Measurements from ENCODE around the gene OR2T29.
"Not testable (repeated sequence)": the region's sequence is repeated elsewhere in the genome, so short reads cannot be mapped to it uniquely, and the experiment has no call there.

DNA sequence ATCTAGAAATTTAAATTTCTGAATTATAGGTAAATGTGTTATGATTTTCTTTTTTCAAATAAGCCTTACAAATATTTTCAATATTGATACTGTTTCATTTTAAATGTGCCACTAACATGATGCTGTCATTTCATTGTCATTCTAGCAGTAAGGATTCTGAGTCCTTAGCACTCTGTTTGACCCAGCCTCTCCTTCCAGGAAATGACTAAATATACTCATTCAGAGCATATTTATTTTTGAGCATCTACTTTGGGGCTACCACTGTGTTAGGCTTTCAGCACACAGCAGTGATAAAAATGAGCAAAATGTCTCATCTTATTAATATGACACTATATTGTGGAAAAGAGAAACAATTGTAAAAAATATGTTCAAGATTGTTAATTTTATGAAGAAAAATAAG, 52.4 kb downstream of the OR2T29 start:
- TF ChIP-seq, protein P1, sequence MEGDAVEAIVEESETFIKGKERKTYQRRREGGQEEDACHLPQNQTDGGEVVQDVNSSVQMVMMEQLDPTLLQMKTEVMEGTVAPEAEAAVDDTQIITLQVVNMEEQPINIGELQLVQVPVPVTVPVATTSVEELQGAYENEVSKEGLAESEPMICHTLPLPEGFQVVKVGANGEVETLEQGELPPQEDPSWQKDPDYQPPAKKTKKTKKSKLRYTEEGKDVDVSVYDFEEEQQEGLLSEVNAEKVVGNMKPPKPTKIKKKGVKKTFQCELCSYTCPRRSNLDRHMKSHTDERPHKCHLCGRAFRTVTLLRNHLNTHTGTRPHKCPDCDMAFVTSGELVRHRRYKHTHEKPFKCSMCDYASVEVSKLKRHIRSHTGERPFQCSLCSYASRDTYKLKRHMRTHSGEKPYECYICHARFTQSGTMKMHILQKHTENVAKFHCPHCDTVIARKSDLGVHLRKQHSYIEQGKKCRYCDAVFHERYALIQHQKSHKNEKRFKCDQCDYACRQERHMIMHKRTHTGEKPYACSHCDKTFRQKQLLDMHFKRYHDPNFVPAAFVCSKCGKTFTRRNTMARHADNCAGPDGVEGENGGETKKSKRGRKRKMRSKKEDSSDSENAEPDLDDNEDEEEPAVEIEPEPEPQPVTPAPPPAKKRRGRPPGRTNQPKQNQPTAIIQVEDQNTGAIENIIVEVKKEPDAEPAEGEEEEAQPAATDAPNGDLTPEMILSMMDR (IDR thresholded peaks at IDR 0.05), result not testable (repeated sequence)
- not testable (repeated sequence) for TF ChIP-seq POLR2A, EP300 (IDR thresholded peaks at IDR 0.05)

Measured in tibial nerve (tissue), 4 donors.